ENCODE data around the gene GSN.

DNA sequence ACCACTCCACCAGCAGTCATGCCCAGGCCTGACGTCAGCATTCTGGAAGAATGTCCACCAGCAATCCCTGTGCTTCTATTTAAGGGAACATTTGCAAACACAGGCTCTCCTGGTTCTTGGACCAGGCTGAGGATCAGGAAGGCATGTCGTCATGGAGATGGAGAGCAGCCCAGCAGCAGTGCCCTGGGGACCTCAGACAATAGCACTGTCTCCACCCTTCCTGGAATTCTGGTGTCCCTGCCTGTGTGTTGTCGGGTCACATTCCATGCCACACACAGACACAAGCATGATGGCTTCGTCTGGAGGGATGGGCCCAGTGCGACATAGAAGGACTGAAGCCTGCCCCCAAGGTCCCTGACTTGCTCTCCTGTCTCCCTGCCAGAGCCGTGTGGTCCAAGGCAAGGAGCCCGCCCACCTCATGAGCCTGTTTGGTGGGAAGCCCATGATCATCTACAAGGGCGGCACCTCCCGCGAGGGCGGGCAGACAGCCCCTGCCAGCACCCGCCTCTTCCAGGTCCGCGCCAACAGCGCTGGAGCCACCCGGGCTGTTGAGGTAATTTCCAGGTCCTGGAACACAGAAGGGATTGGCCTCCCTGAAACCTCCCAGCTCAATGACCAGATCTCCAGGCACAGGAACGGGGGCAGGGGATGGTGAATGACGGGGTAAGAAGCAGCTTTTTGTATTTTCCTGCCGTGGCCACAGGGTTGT, 58.3 kb downstream of the GSN start:
- TF ChIP-seq, protein P1, sequence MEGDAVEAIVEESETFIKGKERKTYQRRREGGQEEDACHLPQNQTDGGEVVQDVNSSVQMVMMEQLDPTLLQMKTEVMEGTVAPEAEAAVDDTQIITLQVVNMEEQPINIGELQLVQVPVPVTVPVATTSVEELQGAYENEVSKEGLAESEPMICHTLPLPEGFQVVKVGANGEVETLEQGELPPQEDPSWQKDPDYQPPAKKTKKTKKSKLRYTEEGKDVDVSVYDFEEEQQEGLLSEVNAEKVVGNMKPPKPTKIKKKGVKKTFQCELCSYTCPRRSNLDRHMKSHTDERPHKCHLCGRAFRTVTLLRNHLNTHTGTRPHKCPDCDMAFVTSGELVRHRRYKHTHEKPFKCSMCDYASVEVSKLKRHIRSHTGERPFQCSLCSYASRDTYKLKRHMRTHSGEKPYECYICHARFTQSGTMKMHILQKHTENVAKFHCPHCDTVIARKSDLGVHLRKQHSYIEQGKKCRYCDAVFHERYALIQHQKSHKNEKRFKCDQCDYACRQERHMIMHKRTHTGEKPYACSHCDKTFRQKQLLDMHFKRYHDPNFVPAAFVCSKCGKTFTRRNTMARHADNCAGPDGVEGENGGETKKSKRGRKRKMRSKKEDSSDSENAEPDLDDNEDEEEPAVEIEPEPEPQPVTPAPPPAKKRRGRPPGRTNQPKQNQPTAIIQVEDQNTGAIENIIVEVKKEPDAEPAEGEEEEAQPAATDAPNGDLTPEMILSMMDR (IDR thresholded peaks at IDR 0.05) = no peak
- no peak for TF ChIP-seq POLR2A (IDR thresholded peaks at IDR 0.05)
- TF ChIP-seq POLR2AphosphoS5 (IDR thresholded peaks at IDR 0.05) = peak; percentile 62 to 95 (median 68)
- peak; percentile 99 for TF ChIP-seq EP300 (IDR thresholded peaks at IDR 0.05)
